DOHH2 (cell line): ENCODE data around the gene AMZ1.

Source experiments
- H3F3A ChIP-seq: fragments of 200-600 bp; sonication (generic), shearing (Covaris generic); 2 replicates; pipeline ENCODE4 v1.6.0; 2016; ENCODE audit warnings: antibody characterized with exemption, mild to moderate bottlenecking; ENCODE audit not compliant: control insufficient read depth, insufficient read depth
- H3K27ac ChIP-seq: fragments of 200-600 bp; sonication (generic); 2 replicates; pipeline ENCODE4 v1.5.1; 2014; ENCODE audit warnings: low read depth, mild to moderate bottlenecking, low read length, moderate library complexity
- H3K27me3 ChIP-seq: fragments of 200-600 bp; sonication (generic); 2 replicates; pipeline ENCODE4 v1.6.1; 2014; ENCODE audit warnings: mild to moderate bottlenecking, low read length, mixed read lengths; ENCODE audit not compliant: control insufficient read depth
- H3K36me3 ChIP-seq: fragments of 200-600 bp; sonication (generic); 2 replicates; pipeline ENCODE4 v1.6.1; 2014; ENCODE audit warnings: mild to moderate bottlenecking, low read length, moderate library complexity, mixed read lengths; ENCODE audit not compliant: control insufficient read depth
- H3K4me1 ChIP-seq: fragments of 200-600 bp; sonication (generic); 2 replicates; pipeline ENCODE4 v1.6.1; 2014; ENCODE audit warnings: mild to moderate bottlenecking, low read length, mixed read lengths; ENCODE audit not compliant: control insufficient read depth
- H3K4me2 ChIP-seq: fragments of 200-600 bp; sonication (generic); 2 replicates; pipeline ENCODE4 v1.6.0; 2014; ENCODE audit warnings: mild to moderate bottlenecking, low read length, moderate library complexity
- H3K4me3 ChIP-seq: fragments of 200-600 bp; sonication (generic); 2 replicates; pipeline ENCODE4 v1.5.1; 2014; ENCODE audit warnings: mild to moderate bottlenecking, low read length, mixed read lengths
- H3K79me2 ChIP-seq: fragments of 200-600 bp; sonication (generic); 2 replicates; pipeline ENCODE4 v1.6.1; 2014; ENCODE audit warnings: mild to moderate bottlenecking, low read length, mixed read lengths; ENCODE audit not compliant: control insufficient read depth
- H3K9me2 ChIP-seq: fragments of 200-600 bp; sonication (generic); replicated peaks from 2 replicates; pipeline ENCODE4 v1.6.1; 2014; ENCODE audit warnings: mild to moderate bottlenecking, low read length, mixed read lengths; ENCODE audit not compliant: control insufficient read depth
- H3K9me3 ChIP-seq: fragments of 200-600 bp; sonication (generic); 2 replicates; pipeline ENCODE4 v1.6.1; 2014; ENCODE audit warnings: antibody characterized with exemption, low read length, mixed read lengths; ENCODE audit not compliant: control insufficient read depth, insufficient read depth
- H4K20me1 ChIP-seq: fragments of 200-600 bp; sonication (generic); 2 replicates; pipeline ENCODE4 v1.6.0; 2014; ENCODE audit warnings: low read depth, mild to moderate bottlenecking, antibody characterized with exemption, low read length, moderate library complexity; ENCODE audit not compliant: control insufficient read depth, insufficient read depth
- CTCF ChIP-seq: fragments of 200-600 bp; sonication (generic); IDR thresholded peaks from one replicate; pipeline ENCODE4 v1.5.1; 2014; ENCODE audit warnings: antibody characterized with exemption, mild to moderate bottlenecking, low read depth, low read length; ENCODE audit not compliant: poor library complexity, severe bottlenecking
- EZH2phosphoT487 ChIP-seq: fragments of 200-600 bp; sonication (generic); IDR thresholded peaks from 2 replicates; pipeline ENCODE4 v1.6.1; 2017; ENCODE audit warnings: borderline replicate concordance, mild to moderate bottlenecking, antibody characterized with exemption, low read length, moderate library complexity, mixed read lengths

Gene AMZ1

GRCh38 chr7:2666588-2667250 lies 21.3 kb upstream of the AMZ1 start:
- Histone ChIP-seq H4K20me1 (no peaks in the 10 kb centered on the region), H3K79me2 (no peaks in the 10 kb centered on the region), H3K4me2 (no peak overlapping the region), H3K4me1 (no peaks in the 10 kb centered on the region), H3K9me3 (no peaks in the 10 kb centered on the region), H3K9me2 (no peaks in the 10 kb centered on the region), H3K36me3 (no peaks in the 10 kb centered on the region), H3K27me3 (peaks cover 33% of the 10 kb centered on the region), H3F3A (no peaks in the 10 kb centered on the region), H3K4me3 (no peak overlapping the region), H3K27ac (no peak overlapping the region)
- TF ChIP-seq CTCF (no peak), EZH2phosphoT487 (no peak)

GRCh38 chr7:2667843-2668242 lies 20.2 kb upstream of the AMZ1 start:
- H3K27me3 ChIP-seq = peaks cover 33% of the 10 kb centered on the region
- no peaks in the 10 kb centered on the region for H4K20me1 ChIP-seq
- H3F3A ChIP-seq = no peaks in the 10 kb centered on the region
- no peaks in the 10 kb centered on the region for H3K36me3 ChIP-seq
- no peaks in the 10 kb centered on the region for H3K9me3 ChIP-seq
- no peaks in the 10 kb centered on the region for H3K79me2 ChIP-seq
- no peaks in the 10 kb centered on the region for H3K9me2 ChIP-seq
- no peaks in the 10 kb centered on the region for H3K4me1 ChIP-seq
- no peak overlapping the region for H3K4me2 ChIP-seq
- no peak overlapping the region for H3K27ac ChIP-seq
- no peak for TF ChIP-seq CTCF
- TF ChIP-seq EZH2phosphoT487 = no peak
- H3K4me3 ChIP-seq = no peak overlapping the region

DNA sequence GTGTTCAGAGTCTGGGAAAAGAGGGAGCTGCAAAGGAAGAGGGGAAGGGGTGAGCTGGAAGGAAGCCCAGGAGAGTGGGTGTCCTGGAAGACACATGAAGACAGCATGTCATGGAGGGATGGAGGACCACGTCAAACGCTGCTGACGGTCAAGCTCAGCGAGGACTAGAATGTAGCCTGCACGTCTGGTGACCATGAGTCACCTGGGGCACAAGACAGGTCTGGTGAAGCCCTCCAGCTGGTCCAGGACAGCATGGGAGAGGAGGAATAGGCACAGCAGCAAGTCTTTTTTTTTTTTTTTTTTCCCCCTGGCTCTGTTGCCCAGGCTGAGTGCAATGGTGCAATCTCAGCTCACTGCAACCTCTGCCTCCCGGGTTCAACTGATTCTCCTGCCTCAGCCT lies 19.6 kb upstream of the AMZ1 start:
- no peaks in the 10 kb centered on the region for H3K36me3 ChIP-seq
- H3K4me2 ChIP-seq = no peak overlapping the region
- H3K4me1 ChIP-seq = no peaks in the 10 kb centered on the region

More for the DNA sequence above, 19.6 kb upstream of the AMZ1 start:
- Histone ChIP-seq H3K79me2 (no peaks in the 10 kb centered on the region), H3F3A (no peaks in the 10 kb centered on the region), H4K20me1 (no peaks in the 10 kb centered on the region), H3K9me2 (no peaks in the 10 kb centered on the region), H3K27me3 (peaks cover 33% of the 10 kb centered on the region), H3K27ac (no peak overlapping the region), H3K4me3 (no peak overlapping the region), H3K9me3 (no peaks in the 10 kb centered on the region)
- TF ChIP-seq EZH2phosphoT487 = no peak
- TF ChIP-seq CTCF = no peak
